Measurements from ENCODE around the gene GSTT4.
"Not testable (repeated sequence)": the region's sequence is repeated elsewhere in the genome, so short reads cannot be mapped to it uniquely, and the experiment has no call there.

The GSTT4 gene

DNA sequence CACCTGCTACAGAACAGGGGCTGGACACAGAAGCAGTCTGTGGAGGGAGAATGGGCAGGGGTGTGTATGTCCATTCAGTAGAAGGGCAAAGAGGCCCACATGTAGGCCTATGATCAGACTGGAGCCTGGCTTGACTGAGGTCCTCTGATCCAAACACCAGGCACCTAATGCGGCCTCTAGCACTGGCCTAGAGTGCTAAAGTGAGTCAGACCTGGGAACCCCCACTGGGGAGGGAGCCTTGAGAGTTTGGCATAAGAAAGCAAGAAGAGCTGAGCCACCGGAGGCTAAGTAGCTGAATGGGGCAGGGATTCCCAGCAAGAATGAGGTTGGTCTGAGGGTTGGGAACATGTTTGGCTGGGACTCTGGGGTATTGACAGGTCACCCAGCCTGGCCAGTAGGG, 53.9 kb downstream of the GSTT4 start:
- DNase-seq: not testable (repeated sequence)

- not testable (repeated sequence) for DNase-seq
Observed at GRCh38 chr22:23949764-23950163, 55.5 kb downstream of the GSTT4 start.
